Lung (tissue), 12 donors: ENCODE results near the gene MAP3K20. TPM values are rescaled to one million over a fixed set of nuclear protein-coding genes. Genes with fewer than 3 reads are reported as not detected.
"Not testable (repeated sequence)": the region's sequence is repeated elsewhere in the genome, so short reads cannot be mapped to it uniquely, and the experiment has no call there.

Experiments
- ATAC-seq: fragments of 200-7000 bp; cut with Tn5 transposase; one replicate; pipeline ENCODE4 v1.9.1; 2020; ENCODE audit warnings: moderate number of reproducible peaks; ENCODE audit not compliant: insufficient read depth, low FRiP score
- DNase-seq, 3 donors: peaks; one replicate each; pipeline ENCODE4 v3.0.0-alpha.2; 2013 to 2017
- H3K27ac ChIP-seq, 2 donors: one replicate each; pipeline ENCODE4 v1.5.1; 2013; ENCODE audit warnings: mild to moderate bottlenecking in 2 of 2, moderate library complexity in 2 of 2, control low read depth in 1 of 2, inconsistent platforms in 1 of 2, low read depth in 1 of 2, low read length in 1 of 2
- H3K27me3 ChIP-seq, 3 donors: one replicate each; pipeline ENCODE4 v1.5.1; 2013; ENCODE audit warnings: low read length in 2 of 3; ENCODE audit not compliant: control insufficient read depth in 3 of 3, insufficient read depth in 3 of 3
- H3K36me3 ChIP-seq, 4 donors: one replicate each; pipeline ENCODE4 v1.5.1; 2013; ENCODE audit warnings: low read length in 4 of 4, mild to moderate bottlenecking in 1 of 4, moderate library complexity in 1 of 4; ENCODE audit not compliant: control insufficient read depth in 4 of 4, insufficient read depth in 4 of 4
- H3K4me1 ChIP-seq, 5 donors: one replicate each; pipeline ENCODE4 v1.5.1; 2013; ENCODE audit warnings: low read length in 5 of 5, mild to moderate bottlenecking in 2 of 5, moderate library complexity in 1 of 5; ENCODE audit not compliant: control insufficient read depth in 5 of 5, insufficient read depth in 5 of 5
- H3K4me3 ChIP-seq: one replicate; pipeline ENCODE4 v1.5.1; 2013; ENCODE audit warnings: mild to moderate bottlenecking, control low read depth, moderate library complexity
- H3K9ac ChIP-seq, 2 donors: one replicate each; pipeline ENCODE4 v1.5.1; 2013; ENCODE audit warnings: low read length in 2 of 2, control low read depth in 1 of 2; ENCODE audit not compliant: insufficient read depth in 1 of 2
- H3K9me3 ChIP-seq, 4 donors: one replicate each; pipeline ENCODE4 v1.5.1; 2013; ENCODE audit warnings: low read length in 3 of 4, mild to moderate bottlenecking in 1 of 4, moderate library complexity in 1 of 4; ENCODE audit not compliant: control insufficient read depth in 4 of 4, insufficient read depth in 3 of 4
- WGBS, 2 donors: extraction: QIAGEN DNeasy Blood & Tissue Kit; methylation state at CpG; one replicate each; pipeline ENCODE4 v1.1.7; 2013; 5-methylcytosine and 5-hydroxymethylcytosine counted together
- polyA plus RNA-seq, 2 donors: library from polyadenylated mRNA; stranded (reverse); fragments of 200-250 nt; gene quantifications; one replicate each; pipeline ENCODE4 v1.2.1, GENCODE V29; 2013
- total RNA-seq, 2 donors: library from RNA; depleted of rRNA in 1 of 2; stranded (reverse); fragments of >200 nt in 1 of 2; gene quantifications; one replicate each; pipeline ENCODE4 v1.2.1, GENCODE V29; 2014 to 2021
- TF ChIP-seq, protein P1 (sequence below): IDR thresholded peaks from 2 replicates; pipeline ENCODE4 v1.5.1; 2012; ENCODE audit warnings: mild to moderate bottlenecking; ENCODE audit errors: control extremely low read depth, extremely low read depth
- donor health status: control.
- donor health status: control.
- donor health status: Bipolar disorder and iron deficiency.
- donor health status: healthy.
- donor health status: DM: yes; HTN: yes; CAD: no.

MAP3K20 gene
- total and polyA plus RNA-seq, 4 donors = 13.4 to 71.6 (median 31.6) TPM

DNA sequence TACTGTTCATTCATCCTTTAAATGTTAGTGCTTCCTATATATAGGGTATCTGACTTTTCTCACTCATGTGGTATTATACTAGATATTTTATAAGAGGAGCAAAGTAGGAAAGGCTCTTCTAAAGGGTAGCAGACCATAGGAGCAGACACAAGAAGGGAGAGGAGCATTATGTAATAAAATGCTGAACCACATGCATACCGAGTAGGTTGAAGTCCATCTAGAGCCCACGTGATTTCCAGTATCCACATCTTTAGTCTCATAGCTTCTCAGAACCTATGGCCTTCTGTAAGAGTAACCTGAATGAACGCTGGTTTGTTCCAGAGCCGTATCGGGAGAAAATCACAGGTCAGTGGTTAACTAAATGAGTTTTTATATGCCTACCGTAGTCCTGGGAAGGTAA, 85.9 kb downstream of the MAP3K20 start:
- 79 to 85% methylated on average over 6 of the region's 6 CpGs for WGBS, 2 donors
- no peak overlapping the region for H3K27ac ChIP-seq

DNA sequence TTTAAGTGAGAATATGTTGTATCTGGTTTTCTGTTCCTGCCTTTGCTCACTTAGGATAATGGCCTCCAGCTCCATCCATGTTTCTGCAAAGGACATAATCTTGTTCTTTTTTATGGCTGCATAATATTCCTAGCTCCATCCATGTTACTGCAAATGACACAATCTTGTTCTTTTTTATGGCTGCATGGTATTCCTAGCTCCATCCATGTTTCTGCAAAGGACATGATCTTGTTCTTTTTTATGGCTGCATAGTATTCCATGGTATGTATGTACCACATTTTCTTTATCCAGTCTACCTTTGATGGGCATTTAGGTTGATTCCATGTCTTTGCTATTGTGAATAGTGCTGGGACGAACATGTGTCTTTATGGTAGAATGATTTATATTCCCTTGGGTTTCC, 87.7 kb downstream of the MAP3K20 start:
- not testable (repeated sequence) for H3K36me3 ChIP-seq, H3K27ac ChIP-seq, DNase-seq, H3K9ac ChIP-seq, H3K4me3 ChIP-seq, H3K27me3 ChIP-seq, H3K9me3 ChIP-seq, ATAC-seq
- 97 to 100% methylated on average over 1 of the region's 1 CpG for WGBS, 2 donors
- peaks cover 4 to 17% (median 8%) of the 10 kb centered on the region in 5 donors for H3K4me1 ChIP-seq

More for the DNA sequence above, 85.9 kb downstream of the MAP3K20 start:
- H3K4me1 ChIP-seq = peaks cover 4 to 25% (median 8%) of the 10 kb centered on the region in 5 donors
- ATAC-seq (no peak), DNase-seq (no peak)
- no peak overlapping the region for H3K9ac ChIP-seq
- TF ChIP-seq, protein P1, sequence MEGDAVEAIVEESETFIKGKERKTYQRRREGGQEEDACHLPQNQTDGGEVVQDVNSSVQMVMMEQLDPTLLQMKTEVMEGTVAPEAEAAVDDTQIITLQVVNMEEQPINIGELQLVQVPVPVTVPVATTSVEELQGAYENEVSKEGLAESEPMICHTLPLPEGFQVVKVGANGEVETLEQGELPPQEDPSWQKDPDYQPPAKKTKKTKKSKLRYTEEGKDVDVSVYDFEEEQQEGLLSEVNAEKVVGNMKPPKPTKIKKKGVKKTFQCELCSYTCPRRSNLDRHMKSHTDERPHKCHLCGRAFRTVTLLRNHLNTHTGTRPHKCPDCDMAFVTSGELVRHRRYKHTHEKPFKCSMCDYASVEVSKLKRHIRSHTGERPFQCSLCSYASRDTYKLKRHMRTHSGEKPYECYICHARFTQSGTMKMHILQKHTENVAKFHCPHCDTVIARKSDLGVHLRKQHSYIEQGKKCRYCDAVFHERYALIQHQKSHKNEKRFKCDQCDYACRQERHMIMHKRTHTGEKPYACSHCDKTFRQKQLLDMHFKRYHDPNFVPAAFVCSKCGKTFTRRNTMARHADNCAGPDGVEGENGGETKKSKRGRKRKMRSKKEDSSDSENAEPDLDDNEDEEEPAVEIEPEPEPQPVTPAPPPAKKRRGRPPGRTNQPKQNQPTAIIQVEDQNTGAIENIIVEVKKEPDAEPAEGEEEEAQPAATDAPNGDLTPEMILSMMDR = no peak
- no peaks in the 10 kb centered on the region for H3K27me3 ChIP-seq
- no peaks in the 10 kb centered on the region for H3K9me3 ChIP-seq
- H3K4me3 ChIP-seq = no peak overlapping the region
- no peaks in the 10 kb centered on the region for H3K36me3 ChIP-seq

DNA sequence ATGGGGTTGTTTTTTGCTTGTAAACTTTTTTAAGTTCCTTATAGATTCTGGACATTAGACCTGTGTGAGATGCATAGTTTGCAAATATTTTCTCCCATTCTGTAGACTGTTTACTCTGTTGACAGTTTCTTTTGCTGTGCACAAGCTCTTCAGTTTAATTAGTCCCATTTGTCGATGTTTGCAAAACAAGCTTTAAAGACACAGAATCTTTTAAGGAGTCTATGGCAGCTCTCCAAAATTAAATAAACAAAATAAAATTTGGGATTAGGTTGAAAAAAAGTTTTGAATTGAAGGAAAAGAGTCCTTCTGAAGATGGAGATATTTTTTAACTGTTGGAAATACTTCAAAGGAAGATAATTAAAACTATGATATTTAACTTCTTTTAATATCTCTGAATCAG, 88.8 kb downstream of the MAP3K20 start:
- no peak overlapping the region for H3K9ac ChIP-seq
- no peaks in the 10 kb centered on the region for H3K9me3 ChIP-seq
- H3K36me3 ChIP-seq = no peaks in the 10 kb centered on the region
- peak in 2 of 3 donors; percentile 61 to 69 for DNase-seq
- ATAC-seq = no peak
- no peaks in the 10 kb centered on the region for H3K27me3 ChIP-seq
- H3K4me1 ChIP-seq = peaks cover 3 to 12% (median 8%) of the 10 kb centered on the region in 5 donors
- no peak overlapping the region for H3K4me3 ChIP-seq
- no peak overlapping the region for H3K27ac ChIP-seq
- TF ChIP-seq, protein P1 = no peak
- WGBS, 2 donors = 53 to 58% methylated on average over 1 of the region's 1 CpG

DNA sequence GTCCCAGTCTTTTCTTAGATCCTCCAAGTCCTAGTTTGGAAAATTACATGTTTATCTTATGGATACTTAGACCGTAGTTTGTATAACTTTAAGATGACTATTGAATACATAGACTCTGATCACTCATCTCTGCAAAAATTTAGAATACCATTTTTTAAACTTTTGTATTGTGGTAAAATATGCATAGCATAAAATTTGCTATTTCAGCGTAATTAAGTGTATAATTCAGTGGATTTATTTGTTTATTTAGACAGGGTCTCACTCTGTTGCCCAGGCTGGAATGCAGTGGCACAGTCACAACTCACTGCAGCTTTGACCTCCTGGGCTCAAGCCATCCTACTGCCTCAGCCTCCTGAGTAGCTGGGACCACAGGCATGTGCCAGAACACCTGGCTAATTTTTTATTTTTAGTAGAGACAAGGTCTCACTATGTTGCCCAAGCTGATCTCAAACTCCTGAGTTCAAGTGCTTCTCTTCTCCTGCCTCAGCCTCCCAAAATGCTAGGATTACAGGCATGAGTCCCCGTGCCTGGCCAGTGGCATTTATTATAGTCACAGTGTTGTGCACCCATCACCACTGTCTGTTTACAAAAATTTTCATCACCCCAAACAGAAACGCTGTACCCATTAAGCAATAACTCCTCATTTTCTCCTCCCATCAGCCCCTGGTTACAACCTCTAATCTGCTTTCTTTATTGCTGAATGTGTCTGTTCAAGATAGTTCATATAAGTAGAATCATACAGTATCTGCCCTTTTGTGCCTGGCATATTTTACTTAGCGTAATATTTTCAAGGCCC, 90.0 kb downstream of the MAP3K20 start:
- Histone ChIP-seq H3K9me3 (no peaks in the 10 kb centered on the region), H3K27me3 (no peaks in the 10 kb centered on the region), H3K4me3 (no peak overlapping the region), H3K36me3 (no peaks in the 10 kb centered on the region), H3K27ac (no peak overlapping the region), H3K4me1 (peaks cover 1 to 12% (median 6%) of the 10 kb centered on the region in 5 donors), H3K9ac (no peak overlapping the region)
- TF ChIP-seq, protein P1 = no peak
- 80 to 83% methylated on average over 5 of the region's 5 CpGs for WGBS, 2 donors
- ATAC-seq (no peak), DNase-seq (no peak)
